ENCODE measurements around the gene HINFP.

Gene HINFP, protein sequence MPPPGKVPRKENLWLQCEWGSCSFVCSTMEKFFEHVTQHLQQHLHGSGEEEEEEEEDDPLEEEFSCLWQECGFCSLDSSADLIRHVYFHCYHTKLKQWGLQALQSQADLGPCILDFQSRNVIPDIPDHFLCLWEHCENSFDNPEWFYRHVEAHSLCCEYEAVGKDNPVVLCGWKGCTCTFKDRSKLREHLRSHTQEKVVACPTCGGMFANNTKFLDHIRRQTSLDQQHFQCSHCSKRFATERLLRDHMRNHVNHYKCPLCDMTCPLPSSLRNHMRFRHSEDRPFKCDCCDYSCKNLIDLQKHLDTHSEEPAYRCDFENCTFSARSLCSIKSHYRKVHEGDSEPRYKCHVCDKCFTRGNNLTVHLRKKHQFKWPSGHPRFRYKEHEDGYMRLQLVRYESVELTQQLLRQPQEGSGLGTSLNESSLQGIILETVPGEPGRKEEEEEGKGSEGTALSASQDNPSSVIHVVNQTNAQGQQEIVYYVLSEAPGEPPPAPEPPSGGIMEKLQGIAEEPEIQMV

DNA sequence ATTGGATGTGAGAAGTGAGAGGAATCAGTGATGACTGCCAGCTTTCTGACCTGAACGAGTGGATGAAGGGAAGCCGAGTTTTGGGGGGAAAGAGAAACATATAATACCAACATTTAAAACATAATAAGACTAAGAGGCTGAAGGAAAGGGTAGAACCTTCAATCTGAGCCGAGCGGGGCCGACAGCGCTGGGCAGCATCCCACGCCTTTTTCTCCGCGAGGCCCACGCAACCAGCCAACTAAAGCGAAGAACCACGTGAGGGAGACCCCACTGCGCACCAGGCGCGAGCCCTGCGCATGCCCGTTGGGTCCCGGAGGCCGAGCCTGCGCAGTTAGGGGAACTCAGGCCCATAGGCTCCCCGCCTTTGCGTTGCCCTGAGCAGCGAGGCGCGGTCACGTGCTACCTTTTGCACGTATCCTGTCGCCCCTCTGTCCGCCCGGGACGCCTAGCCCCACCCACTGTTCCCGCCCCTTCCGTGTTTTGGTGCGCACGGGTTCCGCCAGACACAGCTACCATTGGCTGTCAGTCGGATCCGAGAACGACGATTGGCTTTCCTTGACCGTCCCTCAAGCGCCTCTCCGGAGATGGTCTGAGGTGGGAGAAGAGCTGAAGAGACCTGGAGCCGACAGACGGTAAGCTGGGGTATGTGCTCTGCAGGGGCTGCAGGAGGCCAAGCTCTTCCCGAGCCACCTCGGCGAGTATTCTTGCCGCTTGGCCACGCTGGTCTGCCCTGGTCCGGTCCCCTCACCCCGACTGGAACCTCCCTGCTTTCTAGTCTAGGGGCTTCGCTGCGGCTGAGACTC is at the start of gene HINFP:
Gene HINFP, plus strand, starts transcription at position 573 of the 803 bp plus-strand sequence. CDS start 5,365 bp downstream, outside the sequence.
- peak; percentile 97 for DNase-seq

DNA sequence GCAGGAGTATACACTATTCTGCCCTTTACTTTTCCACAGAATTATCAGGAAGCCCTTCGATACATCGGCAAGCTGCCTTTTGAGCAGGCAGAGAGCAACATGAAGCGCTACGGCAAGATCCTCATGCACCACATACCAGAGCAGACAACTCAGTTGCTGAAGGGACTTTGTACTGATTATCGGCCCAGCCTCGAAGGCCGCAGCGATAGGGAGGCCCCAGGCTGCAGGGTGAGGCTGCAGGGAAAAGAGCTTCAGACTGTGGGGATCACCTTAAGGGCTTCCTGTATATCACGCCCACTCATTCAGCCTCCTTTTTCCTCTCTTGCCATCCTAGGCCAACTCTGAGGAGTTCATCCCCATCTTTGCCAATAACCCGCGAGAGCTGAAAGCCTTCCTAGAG is 43.5 kb upstream of the HINFP start:
- DNase-seq, result no peak

DNA sequence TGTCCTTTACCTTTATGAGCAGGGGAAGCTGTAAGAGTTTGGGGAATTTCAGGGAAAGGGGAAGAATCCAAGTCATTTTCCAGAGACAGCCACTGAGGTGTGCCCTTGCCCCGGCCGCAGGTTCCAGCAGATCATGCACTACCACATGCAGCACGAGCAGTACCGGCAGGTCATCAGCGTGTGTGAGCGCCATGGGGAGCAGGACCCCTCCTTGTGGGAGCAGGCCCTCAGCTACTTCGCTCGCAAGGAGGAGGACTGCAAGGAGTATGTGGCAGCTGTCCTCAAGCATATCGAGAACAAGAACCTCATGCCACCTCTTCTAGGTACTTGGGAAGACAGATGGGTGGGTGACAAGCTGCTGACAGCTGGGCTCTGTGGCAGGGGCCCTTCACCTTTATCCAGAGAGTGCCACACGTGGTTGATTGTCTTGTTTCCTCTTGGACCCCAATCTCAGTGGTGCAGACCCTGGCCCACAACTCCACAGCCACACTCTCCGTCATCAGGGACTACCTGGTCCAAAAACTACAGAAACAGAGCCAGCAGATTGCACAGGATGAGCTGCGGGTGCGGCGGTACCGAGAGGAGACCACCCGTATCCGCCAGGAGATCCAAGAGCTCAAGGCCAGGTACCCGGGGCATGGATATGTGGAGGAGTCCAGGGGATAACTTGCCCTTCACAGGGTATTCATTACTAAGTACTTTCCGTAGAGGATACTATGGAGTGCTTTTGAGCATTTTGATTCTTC is 42.5 kb upstream of the HINFP start:
- DNase-seq, result no peak

DNA sequence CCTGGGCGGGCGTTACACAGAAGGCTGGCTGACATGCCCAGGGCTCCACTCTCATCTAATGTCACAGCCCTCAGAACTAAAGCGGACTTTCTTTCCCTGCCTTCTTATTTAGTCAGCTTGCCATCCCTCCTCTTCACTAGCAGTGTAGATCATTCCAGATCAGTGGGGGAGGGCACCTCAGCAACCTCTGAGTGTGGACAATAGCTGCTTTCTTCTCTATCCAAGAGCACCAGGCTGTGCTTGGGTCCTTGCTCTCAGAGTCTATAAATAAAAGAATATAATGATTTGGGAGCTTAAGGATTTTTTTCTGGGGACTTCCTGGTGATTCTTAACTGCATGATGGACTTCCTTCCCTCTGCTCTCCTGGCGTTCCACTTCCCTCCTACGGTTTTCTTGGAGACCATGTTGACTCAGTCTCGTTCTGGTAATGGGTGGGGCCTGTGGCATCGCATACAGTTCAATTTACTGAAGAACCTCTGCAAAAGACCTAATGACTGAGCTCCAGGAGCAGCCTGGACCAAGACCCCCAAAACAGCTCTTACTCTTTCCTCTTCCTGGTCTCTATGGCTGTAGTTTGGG is 39.6 kb upstream of the HINFP start:
- no peak for DNase-seq

DNA sequence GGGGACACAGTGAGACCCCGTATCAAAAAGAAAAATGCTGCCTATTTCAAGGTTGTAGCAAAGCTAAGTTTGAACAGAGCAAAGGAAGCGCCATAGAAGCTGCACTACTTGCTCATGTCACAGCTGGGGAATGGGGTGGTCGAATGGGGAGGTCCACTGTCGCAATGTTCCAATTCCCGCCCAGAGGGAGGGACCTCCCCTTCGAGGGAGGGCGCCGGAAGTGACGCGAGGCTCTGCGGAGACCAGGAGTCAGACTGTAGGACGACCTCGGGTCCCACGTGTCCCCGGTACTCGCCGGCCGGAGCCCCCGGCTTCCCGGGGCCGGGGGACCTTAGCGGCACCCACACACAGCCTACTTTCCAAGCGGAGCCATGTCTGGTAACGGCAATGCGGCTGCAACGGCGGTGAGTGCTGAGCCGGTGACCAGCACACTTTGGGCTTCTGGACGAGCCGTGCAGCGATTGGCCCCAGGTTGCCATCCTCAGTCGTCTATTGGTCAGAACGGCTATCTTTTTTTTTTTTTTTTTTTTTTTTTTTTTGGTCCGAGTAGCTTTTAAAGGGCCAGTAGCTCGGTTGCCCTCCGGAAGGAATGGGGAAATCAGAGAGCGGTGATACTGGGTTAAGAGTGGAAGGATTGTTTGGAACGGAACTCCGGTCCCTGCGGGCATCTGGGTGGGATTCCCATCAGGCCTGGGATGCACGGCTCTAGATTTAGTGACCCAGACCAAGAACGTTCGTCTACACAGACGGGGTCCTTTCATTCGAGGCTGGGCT is 36.5 kb upstream of the HINFP start, which contains the start of gene HMBS:
Gene HMBS, plus strand, starts transcription at position 219 of the 774 bp plus-strand sequence. Its CDS starts 153 bp downstream, at position 372.
- peak; percentile 92 for DNase-seq

DNA sequence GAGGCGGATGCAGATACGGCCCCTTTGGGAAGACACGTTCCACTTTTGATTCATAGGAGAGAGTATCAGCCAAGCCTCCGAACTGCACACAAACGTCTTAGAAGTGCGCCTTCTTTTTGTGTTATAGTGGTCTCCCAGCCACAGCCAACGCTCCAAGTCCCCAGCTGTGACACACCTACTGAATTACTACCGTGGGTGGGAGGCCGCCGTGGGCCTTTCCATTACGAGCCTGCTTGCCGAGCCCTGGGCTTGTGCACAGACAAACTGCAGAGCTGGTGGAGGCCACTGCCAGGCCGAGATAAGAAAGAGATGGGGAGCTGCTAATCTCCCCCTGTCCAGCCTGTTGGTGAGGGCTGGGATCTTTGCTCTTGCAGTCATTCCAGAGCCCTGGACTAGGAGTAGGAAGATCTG is 35.9 kb upstream of the HINFP start:
- DNase-seq, result no peak

DNA sequence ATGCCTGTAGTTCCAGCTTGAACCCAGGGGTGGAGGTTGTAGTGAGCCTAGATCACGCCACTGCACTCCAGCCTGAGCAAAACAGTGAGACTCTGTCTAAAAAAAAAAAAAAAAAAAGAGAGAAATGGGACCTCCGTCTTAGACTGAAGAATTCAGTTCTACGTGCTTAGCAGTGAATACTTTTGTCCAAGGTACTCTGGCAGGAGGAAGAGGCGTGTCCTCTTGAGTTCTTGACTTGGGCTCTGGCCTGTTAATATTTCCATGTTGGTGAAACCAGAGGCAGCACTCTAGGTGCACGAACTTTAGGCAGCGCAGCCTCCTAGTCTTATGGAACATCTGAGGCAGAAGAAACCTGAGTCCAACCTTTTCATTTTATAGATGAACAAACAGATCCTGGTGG is 34.3 kb upstream of the HINFP start:
- no peak for DNase-seq

DNA sequence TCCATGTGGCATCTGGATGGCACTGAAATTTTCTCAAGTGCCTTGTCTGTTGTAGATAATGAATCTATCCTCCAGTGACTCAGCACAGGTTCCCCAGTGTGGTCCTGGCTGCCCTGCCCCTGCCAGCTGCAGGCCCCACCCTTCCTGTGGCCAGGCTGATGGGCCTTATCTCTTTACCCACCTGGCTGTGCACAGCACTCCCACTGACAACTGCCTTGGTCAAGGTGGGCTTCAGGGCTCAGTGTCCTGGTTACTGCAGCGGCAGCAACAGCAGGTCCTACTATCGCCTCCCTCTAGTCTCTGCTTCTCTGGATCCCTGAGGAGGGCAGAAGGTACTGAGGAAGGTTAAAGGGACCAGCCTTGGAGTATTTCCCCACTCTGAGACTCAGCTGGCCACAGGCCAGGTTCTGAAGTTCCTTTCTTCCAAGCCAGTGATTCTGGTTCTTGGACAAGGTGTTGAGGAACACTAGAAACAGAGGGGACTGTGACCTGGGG is 33.6 kb upstream of the HINFP start:
- no peak for DNase-seq

DNA sequence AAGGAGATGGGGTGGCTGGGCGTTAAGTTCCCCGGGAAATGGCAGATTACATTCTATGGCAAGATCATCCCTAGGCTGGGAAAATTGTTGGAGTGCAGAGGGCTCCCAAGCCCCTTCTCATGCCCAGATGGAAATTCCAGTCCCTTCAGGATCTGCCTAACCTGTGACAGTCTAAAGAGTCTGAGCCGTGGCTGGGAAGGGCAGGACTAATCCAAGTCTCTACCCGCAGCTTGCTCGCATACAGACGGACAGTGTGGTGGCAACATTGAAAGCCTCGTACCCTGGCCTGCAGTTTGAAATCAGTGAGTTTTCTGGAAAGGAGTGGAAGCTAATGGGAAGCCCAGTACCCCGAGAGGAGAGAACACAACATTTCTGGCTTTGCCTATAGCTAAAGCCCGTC is 33.0 kb upstream of the HINFP start:
- DNase-seq, result no peak

DNA sequence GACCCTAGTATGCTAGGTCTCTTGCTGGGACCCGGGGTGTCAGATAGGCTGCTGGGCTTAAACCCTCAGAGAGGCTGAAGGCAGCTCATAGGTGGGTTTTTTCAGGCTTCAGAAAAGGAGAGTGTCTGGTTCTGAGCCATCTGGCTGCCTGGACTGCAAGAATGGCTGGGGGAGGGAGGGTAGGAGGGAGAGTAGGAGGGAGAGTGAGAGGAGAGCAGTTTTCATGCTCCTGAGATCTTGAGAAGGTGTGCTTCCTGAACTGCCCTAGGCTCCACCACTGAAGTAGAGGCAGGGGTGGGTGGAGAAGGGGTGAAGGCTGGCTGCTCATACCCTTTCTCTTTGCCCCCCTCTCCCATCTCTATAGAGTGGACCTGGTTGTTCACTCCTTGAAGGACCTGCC is 32.1 kb upstream of the HINFP start:
- DNase-seq, result no peak

DNA sequence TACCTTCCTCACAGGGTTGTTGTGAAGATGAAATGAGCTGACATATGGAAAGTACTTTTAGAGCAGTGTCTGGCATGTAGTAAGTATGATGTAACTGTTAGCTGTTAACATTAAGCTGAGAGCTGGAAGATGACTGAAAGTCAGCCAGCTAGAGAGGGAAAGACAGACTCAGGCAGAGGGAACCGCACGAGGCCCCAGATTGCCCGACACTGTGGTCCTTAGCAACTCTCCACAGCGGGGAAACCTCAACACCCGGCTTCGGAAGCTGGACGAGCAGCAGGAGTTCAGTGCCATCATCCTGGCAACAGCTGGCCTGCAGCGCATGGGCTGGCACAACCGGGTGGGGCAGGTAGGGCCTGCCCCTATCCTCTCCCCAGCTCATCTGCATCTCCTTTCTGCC is 30.2 kb upstream of the HINFP start:
- DNase-seq, result no peak

DNA sequence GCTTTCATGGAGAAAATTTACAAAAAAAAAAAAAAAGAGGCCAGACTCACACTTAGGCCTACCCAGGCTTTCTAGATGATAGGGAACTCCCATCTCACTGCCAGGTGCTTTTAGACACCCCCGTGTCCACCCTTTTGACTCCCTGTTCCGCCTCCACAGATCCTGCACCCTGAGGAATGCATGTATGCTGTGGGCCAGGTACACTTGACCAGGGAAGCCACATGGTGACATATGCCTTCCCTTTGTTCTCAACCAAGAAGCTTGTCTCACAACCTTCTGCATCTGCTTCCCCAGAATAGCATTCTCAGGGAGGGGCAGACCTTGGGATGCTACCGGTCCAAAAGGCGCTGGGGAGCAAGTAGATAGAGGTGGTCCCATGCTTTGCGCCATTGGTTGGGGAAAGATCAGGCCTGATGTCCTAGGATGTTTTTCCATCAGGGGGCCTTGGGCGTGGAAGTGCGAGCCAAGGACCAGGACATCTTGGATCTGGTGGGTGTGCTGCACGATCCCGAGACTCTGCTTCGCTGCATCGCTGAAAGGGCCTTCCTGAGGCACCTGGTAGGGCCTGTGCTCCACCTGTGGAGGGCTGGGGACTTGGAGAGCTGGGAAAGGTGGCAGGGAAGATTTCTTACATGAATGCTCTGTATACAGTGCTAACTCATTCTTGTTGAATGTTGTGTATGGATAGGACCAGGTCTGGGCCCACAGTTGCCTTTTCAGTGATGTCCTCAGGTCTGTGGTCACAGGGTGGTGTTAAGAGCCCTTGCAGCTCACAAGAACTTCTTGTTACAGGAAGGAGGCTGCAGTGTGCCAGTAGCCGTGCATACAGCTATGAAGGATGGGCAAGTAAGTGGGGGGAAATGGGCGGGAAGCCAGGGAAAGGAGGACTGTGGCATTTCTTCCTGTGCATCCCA is 29.2 kb upstream of the HINFP start:
- DNase-seq, result no peak

DNA sequence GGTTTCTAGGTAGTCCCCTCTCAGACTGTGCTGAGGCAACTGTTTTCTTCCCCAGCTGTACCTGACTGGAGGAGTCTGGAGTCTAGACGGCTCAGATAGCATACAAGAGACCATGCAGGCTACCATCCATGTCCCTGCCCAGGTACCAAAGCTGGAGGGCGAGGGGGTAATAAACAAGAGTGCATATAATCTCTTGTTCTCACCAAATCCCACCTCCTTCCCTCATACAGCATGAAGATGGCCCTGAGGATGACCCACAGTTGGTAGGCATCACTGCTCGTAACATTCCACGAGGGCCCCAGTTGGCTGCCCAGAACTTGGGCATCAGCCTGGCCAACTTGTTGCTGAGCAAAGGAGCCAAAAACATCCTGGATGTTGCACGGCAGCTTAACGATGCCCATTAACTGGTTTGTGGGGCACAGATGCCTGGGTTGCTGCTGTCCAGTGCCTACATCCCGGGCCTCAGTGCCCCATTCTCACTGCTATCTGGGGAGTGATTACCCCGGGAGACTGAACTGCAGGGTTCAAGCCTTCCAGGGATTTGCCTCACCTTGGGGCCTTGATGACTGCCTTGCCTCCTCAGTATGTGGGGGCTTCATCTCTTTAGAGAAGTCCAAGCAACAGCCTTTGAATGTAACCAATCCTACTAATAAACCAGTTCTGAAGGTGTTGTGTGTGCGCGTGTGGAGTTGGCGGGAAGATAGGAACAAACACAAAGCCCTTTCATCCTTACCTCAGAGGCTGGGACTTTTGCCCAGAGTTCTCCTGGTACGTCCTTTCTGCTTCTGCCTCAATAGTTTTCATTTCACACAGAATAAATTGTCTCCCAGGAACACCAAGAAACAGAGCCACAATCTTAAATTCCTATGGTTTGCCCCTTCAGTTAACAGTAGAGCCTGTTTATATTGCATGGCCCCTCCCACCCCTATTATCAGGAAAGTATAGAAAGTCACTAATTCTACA is 28.2 kb upstream of the HINFP start:
- DNase-seq, result no peak

DNA sequence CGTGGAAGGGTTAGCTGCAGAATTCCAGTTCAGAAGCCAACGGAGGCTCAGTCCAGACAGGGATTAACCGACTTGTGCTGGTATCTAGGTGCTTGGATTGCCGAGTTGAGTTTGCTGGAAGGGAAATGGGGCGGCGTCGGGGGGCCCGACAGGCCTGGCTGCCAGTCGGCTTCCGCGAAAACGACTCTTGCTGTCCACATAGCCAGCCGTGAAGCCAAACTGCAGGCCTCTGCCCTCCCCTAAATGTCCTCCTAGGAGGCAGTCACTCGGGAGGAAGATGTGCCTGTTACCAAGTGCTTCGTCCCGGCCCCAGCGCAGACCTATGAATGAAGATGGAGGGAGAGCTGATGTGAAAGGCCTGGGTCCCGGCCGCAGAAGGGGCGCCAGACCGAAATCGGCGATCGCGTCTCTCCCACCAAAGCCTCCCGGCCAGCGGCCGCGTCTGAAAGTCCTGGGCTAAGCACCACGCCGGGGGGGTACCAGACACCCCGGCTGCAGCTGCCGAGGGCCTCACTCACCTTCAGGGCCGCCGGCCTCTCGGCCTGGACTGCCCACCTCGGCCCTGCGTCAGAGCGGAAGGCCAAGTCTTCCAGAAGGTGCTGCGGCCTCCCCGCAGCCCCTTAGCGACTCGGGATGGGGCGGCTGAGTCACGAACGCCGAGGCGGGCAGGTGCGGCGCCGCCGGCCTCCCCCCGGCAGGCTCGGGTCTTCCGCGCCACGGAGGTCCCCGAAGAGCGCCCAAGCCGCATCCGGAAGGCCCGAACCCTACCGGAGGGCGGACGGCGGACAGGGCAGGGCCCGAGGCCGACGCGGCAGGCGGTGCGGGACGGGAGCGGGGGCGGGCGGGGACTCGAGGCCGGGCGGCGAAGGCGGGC is 27.2 kb upstream of the HINFP start:
- peak; percentile 31 for DNase-seq

DNA sequence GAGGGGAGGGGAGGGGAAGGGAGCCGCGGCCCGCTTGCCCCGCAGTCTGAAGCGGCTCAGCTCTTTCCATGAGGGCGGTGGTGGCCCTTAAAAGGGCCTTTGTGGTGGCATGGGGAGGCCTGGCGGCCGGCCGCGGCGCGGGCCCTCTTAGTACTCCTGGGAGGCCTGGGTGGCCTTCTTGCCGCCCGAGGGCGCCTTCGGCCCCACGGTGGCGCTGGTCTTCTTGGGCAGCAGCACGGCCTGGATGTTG is 26.6 kb upstream of the HINFP start:
- DNase-seq, result peak; percentile 78

DNA sequence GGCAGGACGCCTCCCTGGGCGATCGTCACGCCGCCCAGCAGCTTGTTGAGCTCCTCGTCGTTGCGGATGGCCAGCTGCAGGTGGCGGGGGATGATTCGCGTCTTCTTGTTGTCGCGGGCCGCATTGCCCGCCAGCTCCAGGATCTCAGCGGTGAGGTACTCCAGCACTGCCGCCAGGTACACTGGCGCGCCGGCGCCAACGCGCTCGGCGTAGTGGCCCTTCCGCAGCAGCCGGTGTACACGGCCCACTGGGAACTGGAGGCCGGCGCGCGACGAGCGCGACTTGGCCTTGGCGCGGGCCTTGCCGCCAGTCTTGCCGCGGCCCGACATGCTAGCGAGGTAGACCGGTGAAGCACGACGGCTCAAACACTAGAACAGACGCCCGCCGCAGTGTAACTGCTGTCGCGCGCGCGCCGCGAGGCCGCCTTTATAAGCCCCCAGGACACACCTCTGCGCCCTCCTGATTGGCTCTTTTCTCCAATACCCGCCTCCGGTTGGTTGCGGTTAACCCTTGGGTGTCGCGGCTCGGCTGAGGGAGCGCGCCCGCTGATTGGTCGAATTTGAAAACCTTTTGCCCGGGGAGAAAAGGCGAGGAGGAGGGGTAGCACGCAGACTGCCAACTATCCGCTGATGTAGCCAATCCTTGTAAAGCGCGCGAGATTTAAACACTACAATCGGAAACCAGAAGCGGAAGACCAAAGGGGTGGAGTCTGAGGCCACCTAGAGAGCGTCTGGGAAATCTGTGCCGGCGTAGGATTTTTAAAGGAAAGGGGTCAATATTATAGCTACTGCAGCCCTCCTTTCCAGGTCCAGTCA is 26.1 kb upstream of the HINFP start:
- DNase-seq, result peak; percentile 98

DNA sequence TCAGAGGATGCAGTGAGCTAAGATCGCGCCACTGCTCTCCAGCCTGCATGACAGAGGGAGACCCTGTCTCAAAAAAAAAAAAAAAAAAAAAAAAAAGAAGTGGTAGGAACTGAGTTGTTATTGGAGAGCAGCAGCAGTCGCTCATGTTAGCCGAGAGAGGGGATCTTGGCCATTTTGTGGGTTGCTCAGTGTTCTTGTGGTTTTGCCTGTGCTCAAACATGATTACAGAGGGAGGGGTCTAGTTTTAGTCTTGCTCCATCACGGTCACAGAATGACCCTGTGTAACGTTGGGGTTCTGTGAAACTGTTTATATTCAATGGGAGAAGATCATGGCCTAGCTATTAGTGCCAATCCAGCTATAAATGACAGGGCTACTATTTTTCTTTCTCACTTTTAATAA is 21.7 kb upstream of the HINFP start:
- no peak for DNase-seq
